ENCODE data around the gene RAB9A.
A peak's percentile ranks its signal among the peaks of the same experiment; 100 is the strongest.
"Not testable (repeated sequence)": the region's sequence is repeated elsewhere in the genome, so short reads cannot be mapped to it uniquely, and the experiment has no call there.

The RAB9A gene

DNA sequence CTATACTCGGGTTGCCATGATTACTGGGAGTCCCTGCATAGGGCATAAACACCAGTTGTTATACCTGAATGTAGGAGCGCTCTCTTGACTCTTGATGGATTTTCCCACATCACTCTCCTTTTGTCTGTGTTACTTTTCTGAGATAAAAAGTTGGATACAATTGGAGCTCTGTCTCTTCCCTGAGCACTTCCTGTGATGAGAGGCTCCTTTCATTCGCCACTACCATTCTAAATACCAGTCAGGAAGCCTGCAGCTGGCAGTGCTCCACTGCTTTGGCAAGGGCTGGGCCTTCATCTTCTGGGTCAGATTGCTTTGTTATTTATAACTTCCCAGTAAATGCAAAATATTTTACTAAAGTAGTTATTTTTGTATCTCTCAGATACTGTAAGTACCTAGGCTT is 22.1 kb upstream of the RAB9A start:
- DNase-seq, result no peak
- in situ Hi-C loops (cut with HindIII; ENCODE audit: low pct_ligation_motif_present, low pct_unique_long_range_greater_than_20kb, low sequenced_read_pairs), result no loop called here

DNA sequence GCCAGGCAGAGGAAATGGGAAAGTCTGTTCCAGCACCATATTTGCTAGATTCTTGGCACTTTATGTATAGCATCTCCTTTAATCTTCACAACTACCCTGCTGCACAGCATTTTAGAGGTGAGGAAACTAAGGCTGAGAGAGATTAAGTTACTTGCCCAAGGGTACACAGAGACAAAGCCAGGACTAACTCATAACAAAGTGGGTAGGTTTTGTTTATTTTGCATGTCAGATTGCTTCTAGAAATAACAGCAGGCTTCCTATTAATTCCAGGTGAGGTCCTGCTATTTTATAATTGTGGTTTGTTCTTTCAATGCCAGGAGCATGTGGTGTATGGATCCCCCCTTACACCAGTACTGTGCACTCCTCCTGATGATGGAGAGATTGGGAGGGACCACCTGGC is 21.0 kb upstream of the RAB9A start:
- in situ Hi-C loops (cut with HindIII; ENCODE audit: low pct_ligation_motif_present, low pct_unique_long_range_greater_than_20kb, low sequenced_read_pairs), result no loop called here
- DNase-seq, result no peak

DNA sequence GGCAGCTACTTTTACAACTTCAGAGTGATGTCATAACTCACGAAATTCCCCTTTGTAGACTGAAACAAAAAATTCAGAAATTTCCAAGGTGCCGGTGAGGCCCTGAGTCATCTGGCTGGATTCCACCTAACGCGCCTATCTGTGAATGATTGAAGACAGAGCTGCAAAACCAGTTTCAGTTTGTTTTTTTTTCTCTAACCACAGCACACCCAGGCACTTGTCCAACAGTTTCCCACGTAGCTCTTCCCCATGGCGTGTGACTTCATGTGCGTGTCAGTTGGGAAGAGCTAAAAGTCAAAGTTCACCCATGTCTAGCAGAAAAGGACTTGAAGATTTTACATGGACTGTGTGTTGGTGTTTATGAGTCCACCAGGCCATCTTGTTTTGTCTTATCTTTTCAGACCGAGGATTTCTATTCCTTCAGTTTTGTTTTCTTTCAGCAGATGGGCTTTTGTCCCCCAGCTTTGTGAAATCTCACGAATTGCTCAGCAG is 19.6 kb upstream of the RAB9A start:
- peak; percentile 87 for DNase-seq
- in situ Hi-C loops (cut with HindIII; ENCODE audit: low pct_ligation_motif_present, low pct_unique_long_range_greater_than_20kb, low sequenced_read_pairs), result no loop called here

DNA sequence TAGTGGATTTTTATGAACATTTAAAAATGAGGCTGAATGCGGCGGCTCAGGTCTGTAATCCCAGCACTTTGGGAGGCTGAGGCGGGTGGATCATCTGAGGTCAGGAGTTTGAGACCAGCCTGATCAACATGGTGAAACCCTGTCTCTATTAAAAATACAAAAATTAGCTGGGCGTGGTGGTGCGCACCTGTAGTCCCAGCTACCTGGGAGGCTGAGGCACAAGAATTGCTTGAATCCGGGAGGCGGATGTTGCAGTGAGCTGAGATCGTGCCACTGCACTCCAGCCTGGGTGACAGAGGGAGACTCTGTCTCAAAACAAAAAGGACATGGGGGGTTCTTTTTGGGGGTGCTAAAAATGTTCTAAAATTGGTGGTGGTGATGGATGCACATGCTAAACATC is 19.2 kb upstream of the RAB9A start:
- DNase-seq; in situ Hi-C loops (cut with HindIII; ENCODE audit: low pct_ligation_motif_present, low pct_unique_long_range_greater_than_20kb, low sequenced_read_pairs): not testable (repeated sequence)

DNA sequence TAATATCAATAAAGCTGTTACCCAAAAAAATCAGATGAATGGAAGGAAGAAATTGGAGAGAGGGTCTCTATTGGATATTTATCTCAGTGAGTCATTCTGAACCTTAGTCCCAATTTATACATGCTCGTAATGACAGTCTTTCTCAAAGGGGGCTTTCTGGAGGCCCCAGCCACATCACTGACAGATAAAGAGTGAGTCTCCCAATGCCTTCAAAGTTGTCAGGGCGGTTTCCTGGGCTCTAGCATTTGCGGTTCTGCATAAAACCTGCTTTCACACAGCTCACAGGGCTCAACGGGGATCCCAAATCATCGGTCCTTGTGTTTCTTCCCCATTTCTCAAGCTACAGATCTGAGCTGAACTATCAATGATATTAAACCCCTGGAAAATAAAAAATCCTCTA is 18.7 kb upstream of the RAB9A start:
- DNase-seq, result no peak
- in situ Hi-C loops (cut with HindIII; ENCODE audit: low pct_ligation_motif_present, low pct_unique_long_range_greater_than_20kb, low sequenced_read_pairs), result no loop called here

DNA sequence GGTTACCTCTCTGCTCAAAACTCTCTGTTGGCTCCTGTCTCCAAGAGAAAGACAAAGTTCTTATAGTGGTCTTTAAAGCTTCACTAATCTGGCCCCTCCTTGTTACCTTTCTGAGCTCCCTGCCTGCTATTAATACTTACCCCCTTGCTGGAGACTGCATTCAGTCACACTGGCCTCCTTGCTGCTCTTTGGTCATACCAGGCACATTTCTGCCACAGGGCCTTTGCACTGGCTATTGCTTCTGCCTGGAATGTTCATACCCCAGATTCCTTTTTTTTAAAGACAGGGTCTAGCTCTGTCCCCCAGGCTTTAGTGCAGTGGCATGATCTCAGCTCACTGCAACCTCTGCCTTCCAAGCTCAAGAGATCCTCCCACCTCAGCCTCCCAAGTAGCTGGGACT is 15.9 kb upstream of the RAB9A start:
- no peak for DNase-seq
- in situ Hi-C loops (cut with HindIII; ENCODE audit: low pct_ligation_motif_present, low pct_unique_long_range_greater_than_20kb, low sequenced_read_pairs), result no loop called here

DNA sequence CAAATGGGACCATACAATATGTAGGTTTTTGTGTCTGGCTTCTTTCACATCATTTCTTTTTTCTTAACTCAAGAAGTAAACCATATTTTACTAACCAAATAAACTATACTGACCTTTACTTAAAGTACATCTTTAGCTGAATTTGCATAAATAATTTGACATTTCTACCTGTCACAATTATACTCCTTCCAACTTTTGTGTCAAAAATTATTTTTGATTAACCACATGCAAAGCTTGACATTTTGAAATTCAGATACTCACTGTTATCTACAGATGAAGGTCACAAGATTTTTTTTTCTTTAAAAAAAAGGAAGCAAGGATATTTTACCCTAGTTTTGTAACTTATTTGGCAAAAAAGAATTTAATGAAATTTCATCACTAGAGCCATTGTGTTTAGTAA is 12.0 kb upstream of the RAB9A start:
- DNase-seq, result no peak
- in situ Hi-C loops (cut with HindIII; ENCODE audit: low pct_ligation_motif_present, low pct_unique_long_range_greater_than_20kb, low sequenced_read_pairs), result no loop called here

DNA sequence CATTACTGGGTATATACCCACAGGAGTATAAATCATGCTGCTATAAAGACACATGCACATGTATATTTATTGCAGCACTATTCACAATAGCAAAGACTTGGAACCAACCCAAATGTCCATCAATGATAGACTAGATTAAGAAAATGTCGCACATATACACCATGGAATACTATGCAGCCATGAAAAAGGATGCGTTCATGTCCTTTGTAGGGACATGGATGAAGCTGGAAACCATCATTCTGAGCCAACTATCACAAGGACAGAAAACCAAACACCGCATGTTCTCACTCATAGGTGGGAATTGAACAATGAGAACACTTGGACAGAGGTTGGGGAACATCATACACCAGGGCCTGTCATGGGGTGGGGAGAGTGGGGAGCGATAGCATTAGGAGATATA is 9.2 kb upstream of the RAB9A start:
- in situ Hi-C loops (cut with HindIII; ENCODE audit: low pct_ligation_motif_present, low pct_unique_long_range_greater_than_20kb, low sequenced_read_pairs); DNase-seq: not testable (repeated sequence)

DNA sequence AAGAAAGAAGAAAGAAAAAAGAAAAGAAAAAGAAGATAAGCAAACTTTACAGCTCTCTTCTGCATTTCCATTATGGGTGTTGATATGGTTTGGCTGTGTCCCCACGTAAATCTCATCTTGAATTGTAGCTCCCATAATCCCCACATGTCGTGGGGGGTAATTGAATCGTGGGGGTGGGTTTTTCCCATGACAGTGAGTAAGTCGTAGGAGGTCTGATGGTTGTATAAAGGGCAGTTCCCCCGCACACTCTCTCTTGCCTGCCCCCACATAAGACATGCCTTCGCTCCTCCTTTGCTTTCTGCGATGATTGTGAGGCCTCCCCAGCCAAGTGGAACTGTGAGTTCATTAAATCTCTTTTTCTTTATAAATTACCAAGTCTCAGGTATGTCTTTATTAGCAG is 7.3 kb upstream of the RAB9A start:
- no peak for DNase-seq
- in situ Hi-C loops (cut with HindIII; ENCODE audit: low pct_ligation_motif_present, low pct_unique_long_range_greater_than_20kb, low sequenced_read_pairs), result no loop called here

DNA sequence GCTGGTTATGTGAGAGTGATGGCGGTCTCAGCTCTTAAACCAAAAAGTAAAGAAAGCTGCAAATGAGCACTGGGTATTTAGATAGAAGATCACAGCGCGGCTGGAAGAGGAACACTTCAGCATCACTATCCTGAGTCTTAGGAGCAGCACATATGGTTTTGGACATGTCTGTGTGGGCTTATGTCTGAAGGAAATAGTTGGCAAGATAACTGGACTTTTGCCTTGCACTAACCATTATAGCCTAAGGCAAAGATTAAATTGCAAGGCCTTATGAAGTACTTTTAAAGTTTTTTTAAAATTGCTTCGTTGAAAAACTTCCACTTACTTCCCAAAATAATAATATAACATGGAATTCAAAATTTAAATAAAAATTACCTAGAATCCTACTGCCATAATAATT is 4.6 kb upstream of the RAB9A start:
- in situ Hi-C loops (cut with HindIII; ENCODE audit: low pct_ligation_motif_present, low pct_unique_long_range_greater_than_20kb, low sequenced_read_pairs), result no loop called here
- DNase-seq, result no peak

DNA sequence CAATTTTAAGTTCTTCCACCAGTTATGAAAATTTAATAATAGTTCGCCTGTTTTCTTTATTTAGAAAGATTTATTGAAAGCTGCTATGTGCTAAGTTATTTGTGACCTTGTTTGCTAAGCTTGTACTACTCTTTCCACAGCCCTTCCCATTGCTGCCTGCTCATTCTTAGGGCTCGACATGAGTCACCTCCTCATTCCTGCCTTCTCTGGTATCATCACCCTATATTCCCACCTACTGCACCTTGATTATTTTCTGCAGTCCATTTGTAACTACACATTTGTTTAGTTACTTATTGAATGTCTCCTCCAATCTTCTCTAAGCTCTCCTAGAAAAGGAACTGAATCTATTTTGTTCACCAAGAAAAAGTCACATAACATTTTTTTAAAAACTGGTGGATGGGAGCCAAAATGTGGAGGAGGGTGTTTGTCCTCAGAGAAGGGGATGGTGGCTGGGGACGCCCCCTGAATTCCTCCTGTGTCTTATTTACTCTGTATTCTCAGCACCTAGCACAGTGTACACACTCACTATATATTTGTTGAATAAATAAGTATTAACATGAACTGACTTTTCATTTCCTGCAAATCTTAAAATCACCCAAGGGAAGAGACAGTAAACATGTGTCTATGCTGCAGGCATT is 3.7 kb upstream of the RAB9A start:
- peak; percentile 21 for DNase-seq
- in situ Hi-C loops (cut with HindIII; ENCODE audit: low pct_ligation_motif_present, low pct_unique_long_range_greater_than_20kb, low sequenced_read_pairs), result no loop called here

DNA sequence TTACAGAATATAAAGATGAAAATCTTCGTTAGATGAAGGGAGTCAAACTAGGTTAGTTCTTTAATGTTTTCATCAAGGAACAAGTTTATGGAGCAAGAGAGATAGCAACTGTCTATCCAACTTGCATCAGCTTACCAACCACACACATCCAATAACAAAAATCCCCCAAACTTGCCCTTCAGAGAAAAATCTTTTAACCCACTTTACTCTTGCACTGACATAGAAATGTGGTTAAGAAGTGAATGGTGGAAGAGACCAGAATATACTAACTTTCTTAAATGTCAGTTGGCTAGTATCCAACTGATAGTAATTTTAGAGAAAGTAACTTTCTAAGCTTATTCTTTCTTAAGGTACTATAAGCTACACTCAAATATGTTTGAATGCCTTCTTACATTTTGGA is 1.7 kb upstream of the RAB9A start:
- DNase-seq, result no peak
- in situ Hi-C loops (cut with HindIII; ENCODE audit: low pct_ligation_motif_present, low pct_unique_long_range_greater_than_20kb, low sequenced_read_pairs), result no loop called here

DNA sequence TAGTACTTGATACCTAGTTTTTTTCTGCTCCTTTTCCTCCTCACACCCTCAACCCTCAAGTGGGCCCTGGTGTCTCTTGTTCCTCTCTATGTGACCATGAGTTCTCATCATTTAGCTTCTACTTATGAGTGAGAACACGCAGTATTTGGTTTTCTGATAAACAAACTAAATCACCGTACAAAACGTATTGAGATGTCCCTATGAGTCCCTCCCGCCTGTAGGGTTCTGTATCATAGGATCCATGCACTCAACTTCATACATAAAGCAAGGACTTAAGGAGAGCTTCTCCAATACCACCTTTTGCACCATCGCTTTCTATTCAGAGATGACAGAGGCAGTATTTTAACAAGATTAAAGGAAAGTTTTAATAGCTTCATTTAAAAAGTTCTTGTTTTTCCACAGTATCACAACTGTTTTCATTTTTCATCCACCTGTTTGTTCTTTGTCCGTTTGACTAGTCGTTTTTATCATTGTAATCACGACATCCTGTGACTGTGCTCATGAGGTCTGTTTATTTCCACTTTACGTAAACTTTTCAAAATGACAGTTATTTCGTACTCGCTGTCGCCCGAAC is 457 bp upstream of the RAB9A start:
- in situ Hi-C loops (cut with HindIII; ENCODE audit: low pct_ligation_motif_present, low pct_unique_long_range_greater_than_20kb, low sequenced_read_pairs), result no loop called here

DNA sequence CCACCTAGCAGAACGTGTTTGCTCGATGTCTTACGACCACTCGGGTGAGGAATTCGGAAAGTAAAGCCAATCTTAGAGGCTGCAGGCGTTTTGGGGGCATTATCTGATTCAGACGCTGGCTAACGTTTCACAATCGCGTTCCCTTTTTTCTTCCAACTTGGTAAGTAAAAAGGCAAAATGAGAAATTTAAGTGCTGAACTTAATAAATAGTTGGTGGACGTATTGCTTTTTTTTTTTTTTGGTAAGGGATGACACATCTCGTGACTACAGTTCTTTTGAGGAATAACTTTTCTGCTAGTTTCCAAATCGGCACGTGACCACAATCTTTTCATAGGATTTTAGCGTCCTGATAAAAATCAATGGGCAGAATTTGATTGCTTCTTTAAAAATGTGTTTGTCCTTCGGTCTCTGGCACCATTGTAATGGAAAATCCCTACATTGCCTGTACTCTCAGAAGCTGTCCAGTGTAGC is 848 bp downstream of the RAB9A start:
- in situ Hi-C loops (cut with HindIII; ENCODE audit: low pct_ligation_motif_present, low pct_unique_long_range_greater_than_20kb, low sequenced_read_pairs), result no loop called here

More for the DNA sequence above, 457 bp upstream of the RAB9A start:
- no peak for DNase-seq

DNA sequence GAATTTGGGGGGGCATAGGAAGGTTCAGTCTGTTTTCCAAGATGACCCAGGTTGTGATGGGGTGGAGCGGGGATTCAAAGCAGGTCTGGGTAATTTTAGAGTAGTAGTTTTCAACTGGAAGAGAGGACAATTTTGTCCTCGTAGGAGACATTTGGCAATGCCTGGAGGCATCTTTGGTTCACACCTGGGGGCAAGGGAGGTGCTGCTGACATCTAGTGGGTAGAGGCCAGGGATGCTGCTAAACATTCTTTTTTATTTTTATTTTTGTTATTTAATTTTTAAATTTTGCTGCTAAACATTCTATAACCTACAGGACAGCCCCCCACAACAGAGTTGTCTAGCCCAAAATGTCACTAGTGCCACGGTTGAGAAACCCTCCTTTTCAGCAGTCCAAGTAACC is 1.9 kb downstream of the RAB9A start:
- DNase-seq, result no peak
- in situ Hi-C loops (cut with HindIII; ENCODE audit: low pct_ligation_motif_present, low pct_unique_long_range_greater_than_20kb, low sequenced_read_pairs), result no loop called here

More for the DNA sequence above, 848 bp downstream of the RAB9A start:
- no peak for DNase-seq

DNA sequence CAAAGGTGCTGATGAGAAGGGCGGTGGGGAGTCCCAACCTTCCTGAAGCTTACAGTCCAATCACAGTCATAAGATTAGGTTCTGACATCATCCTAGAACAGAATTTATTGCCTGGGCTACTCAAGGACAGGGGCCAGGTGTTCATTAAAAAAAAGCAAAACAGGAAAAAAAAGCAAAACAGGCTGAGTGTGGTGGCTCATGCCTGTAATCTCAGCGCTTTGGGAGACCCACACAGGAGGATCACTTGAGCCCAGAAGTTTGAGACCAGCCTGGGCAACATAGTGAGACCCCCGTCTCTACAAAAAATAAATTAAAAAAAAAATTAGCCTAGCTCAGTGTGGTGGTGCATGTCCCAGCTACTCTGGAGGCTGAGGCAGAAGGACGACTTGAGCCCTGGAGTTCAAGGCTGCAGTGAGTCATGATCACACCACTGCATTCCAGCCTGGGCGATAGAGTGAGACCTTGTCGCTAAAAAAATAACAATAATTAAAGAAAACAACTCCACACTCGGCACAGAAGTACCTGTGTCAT is 3.0 kb downstream of the RAB9A start:
- DNase-seq, result peak; percentile 53
- in situ Hi-C loops (cut with HindIII; ENCODE audit: low pct_ligation_motif_present, low pct_unique_long_range_greater_than_20kb, low sequenced_read_pairs), result no loop called here

DNA sequence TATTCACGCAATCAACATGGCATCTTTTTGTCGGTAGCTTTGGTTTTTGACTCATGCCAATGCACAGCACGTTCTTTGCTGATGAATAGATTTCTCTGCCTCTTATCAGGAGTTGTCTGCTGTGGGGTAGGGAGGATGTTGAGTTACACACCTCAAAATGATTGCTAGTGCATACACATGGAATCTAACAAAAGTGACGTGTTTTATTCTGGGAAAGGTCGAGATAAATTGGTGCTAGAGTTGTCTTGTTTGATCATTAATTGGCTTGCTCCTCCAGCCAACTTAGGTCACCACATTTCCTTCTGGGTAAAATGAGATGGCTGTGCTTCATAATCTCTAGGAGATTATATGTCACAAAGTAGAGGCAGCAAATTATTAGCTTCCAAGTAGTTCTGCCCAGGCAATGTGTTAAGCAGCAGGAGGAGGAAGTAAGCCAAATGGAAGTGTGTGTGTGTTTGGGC is 3.9 kb downstream of the RAB9A start:
- peak; percentile 53 for DNase-seq
- in situ Hi-C loops (cut with HindIII; ENCODE audit: low pct_ligation_motif_present, low pct_unique_long_range_greater_than_20kb, low sequenced_read_pairs), result no loop called here

DNA sequence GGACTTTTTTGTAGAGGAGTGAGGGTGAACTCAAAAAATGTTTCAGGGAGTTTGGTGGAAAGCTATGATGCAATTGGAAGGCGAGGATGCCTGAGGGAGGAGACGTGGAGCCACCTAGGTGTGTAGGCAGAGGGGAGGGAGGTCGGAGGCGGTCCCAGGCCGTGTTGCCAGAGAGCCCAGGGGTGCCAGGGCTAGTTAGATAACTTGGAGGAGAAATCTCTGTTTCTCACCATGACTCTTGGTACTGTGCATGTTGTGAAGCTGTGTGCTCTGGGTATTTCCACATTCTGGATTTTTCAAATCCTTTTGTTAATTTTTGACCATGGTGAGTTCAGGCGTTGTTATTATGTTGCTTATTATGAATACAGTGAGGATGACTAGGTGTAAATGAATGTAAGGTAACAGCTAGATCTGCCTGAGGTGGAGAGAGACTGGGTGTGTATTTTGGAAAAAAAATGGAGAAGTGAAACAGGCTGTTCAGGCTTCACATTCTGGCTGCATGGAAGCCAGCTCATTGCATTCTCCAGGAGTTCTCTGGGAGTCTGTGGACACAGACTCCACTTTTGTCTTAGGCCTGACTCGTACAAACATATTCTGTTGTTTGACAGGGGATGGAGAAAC is 4.5 kb downstream of the RAB9A start:
- peak; percentile 5 for DNase-seq
- in situ Hi-C loops (cut with HindIII; ENCODE audit: low pct_ligation_motif_present, low pct_unique_long_range_greater_than_20kb, low sequenced_read_pairs), result no loop called here

DNA sequence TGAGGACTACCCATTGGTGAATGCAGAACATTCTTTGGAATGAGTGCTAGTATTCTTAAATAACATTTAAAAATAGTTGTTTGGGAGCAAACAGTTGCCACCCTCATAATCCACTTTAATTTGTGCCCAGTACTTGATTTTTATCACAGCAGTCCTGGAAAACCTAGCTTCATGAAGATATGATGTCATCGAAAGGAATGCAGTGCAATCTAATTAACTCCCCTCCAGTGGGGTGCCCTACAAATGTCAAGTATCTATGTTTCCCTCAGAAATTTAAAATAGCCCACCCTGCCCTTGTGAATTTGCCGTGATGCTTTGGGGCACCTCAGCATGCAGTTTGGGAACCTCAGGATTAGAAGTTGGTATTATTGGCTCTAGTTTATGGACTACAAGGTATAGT is 5.4 kb downstream of the RAB9A start:
- DNase-seq, result no peak
- in situ Hi-C loops (cut with HindIII; ENCODE audit: low pct_ligation_motif_present, low pct_unique_long_range_greater_than_20kb, low sequenced_read_pairs), result no loop called here

DNA sequence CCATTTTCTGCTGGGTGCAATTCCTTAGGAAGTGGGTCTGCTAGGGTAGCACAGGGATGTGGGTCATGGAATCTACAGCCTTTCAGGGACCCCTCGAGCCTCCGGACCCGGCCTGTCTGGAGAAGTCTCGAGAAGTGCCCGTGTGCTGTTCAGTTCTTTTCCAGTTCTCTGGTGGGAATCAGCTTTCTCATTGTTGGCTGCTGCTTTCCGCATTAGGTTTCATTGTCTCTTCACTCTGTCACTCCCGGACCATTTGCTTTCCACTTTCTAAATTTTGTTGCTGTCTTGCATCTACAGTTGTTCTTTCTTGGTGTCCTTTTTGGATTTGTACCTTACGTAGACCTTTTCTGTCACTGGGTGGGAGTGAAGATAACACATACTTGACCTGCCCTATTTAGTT is 6.1 kb downstream of the RAB9A start:
- in situ Hi-C loops (cut with HindIII; ENCODE audit: low pct_ligation_motif_present, low pct_unique_long_range_greater_than_20kb, low sequenced_read_pairs), result no loop called here
- DNase-seq, result no peak
